Endothelial cell of umbilical vein (primary cell): ENCODE measurements around the gene PPM1H.

Experiments used
- POLR2A ChIP-seq: IDR thresholded peaks from 2 replicates; pipeline ENCODE4 v1.6.1; 2012; ENCODE audit warnings: low read depth, mild to moderate bottlenecking, control low read depth, low read length
- POLR2AphosphoS5 ChIP-seq: IDR thresholded peaks from 2 replicates; pipeline ENCODE4 v1.6.1; 2012; ENCODE audit warnings: low read depth, mild to moderate bottlenecking, control low read depth, low read length, moderate library complexity; ENCODE audit not compliant: insufficient read depth

DNA sequence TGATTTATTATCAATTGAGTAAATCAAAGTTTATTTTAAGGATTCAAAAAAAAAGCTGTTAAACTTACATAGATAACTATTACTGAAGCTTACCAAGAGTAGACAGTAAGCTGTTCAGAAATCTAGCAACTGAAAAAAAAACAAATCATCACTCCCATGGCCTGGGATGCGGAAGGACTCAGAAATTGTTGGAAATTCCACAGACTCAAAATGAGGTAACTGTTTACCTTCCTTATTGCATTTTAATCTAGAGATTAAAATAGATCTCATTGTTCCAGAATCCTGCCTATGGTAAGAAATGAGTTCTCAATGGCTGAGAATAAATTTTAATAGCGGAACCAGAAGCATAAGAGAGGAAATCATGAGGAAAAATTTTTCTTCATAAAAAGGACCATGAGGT, 87.2 kb downstream of the PPM1H start:
- no peak for TF ChIP-seq POLR2A
- no peak for TF ChIP-seq POLR2AphosphoS5
